Trophoblast cell (in vitro differentiated cells and primary cell): Measurements from ENCODE around the gene WDFY3.

ENCODE experiments used
- DNase-seq, 2 donors: peaks; one replicate each; pipeline ENCODE4 v3.0.0-alpha.2; 2016
- H2AFZ ChIP-seq: 2 replicates; pipeline ENCODE4 v1.6.1; 2013; ENCODE audit warnings: low read length, moderate library complexity, mild to moderate bottlenecking; ENCODE audit not compliant: insufficient read depth, poor library complexity
- H2AK5ac ChIP-seq: 2 replicates; pipeline ENCODE4 v1.6.1; 2013; ENCODE audit warnings: mild to moderate bottlenecking, low read length
- H2BK120ac ChIP-seq: 2 replicates; pipeline ENCODE4 v1.6.1; 2013; ENCODE audit warnings: low read length, mild to moderate bottlenecking, moderate library complexity; ENCODE audit not compliant: insufficient read depth, poor library complexity
- H2BK12ac ChIP-seq: 2 replicates; pipeline ENCODE4 v1.6.1; 2013; ENCODE audit warnings: mild to moderate bottlenecking, low read length, moderate library complexity
- H2BK5ac ChIP-seq: 2 replicates; pipeline ENCODE4 v1.6.1; 2013; ENCODE audit warnings: low read length, low read depth, moderate library complexity, mild to moderate bottlenecking; ENCODE audit not compliant: poor library complexity
- H3K14ac ChIP-seq: 2 replicates; pipeline ENCODE4 v1.6.1; 2013; ENCODE audit warnings: mild to moderate bottlenecking, low read length
- H3K18ac ChIP-seq: 2 replicates; pipeline ENCODE4 v1.6.1; 2013; ENCODE audit warnings: mild to moderate bottlenecking, low read length
- H3K23ac ChIP-seq: 2 replicates; pipeline ENCODE4 v1.6.1; 2013; ENCODE audit warnings: low read length
- H3K27ac ChIP-seq: 2 replicates; pipeline ENCODE4 v1.5.1; 2013; ENCODE audit warnings: low read depth, mild to moderate bottlenecking, inconsistent platforms, low read length, moderate library complexity
- H3K27me3 ChIP-seq: 2 replicates; pipeline ENCODE4 v1.6.1; 2013; ENCODE audit warnings: inconsistent platforms, mild to moderate bottlenecking, low read length, moderate library complexity; ENCODE audit not compliant: insufficient read depth
- H3K36me3 ChIP-seq, 2 experiments: 1 replicate in 1 of 2; 2 replicates in 1 of 2; pipeline ENCODE4 v1.6.1; 2013; ENCODE audit warnings: low read length in 2 of 2, mild to moderate bottlenecking in 2 of 2, moderate library complexity in 1 of 2; ENCODE audit not compliant: insufficient read depth in 2 of 2, control insufficient read depth in 1 of 2
- H3K4ac ChIP-seq: 2 replicates; pipeline ENCODE4 v1.6.1; 2013; ENCODE audit warnings: low read depth, mild to moderate bottlenecking, low read length, moderate library complexity
- H3K4me1 ChIP-seq, 2 experiments: 1 replicate in 1 of 2; 2 replicates in 1 of 2; pipeline ENCODE4 v1.6.1; 2013; ENCODE audit warnings: low read length in 2 of 2, mild to moderate bottlenecking in 2 of 2, moderate library complexity in 1 of 2; ENCODE audit not compliant: insufficient read depth in 2 of 2, control insufficient read depth in 1 of 2
- H3K4me2 ChIP-seq: 2 replicates; pipeline ENCODE4 v1.6.1; 2013; ENCODE audit warnings: inconsistent platforms, mild to moderate bottlenecking, low read length, moderate library complexity
- H3K4me3 ChIP-seq: 2 replicates; pipeline ENCODE4 v1.5.1; 2013; ENCODE audit warnings: mild to moderate bottlenecking, low read depth, low read length, inconsistent platforms
- H3K79me1 ChIP-seq: one replicate; pipeline ENCODE4 v1.6.1; 2013; ENCODE audit warnings: low read length
- H3K79me2 ChIP-seq: 2 replicates; pipeline ENCODE4 v1.6.1; 2013; ENCODE audit warnings: low read length, mild to moderate bottlenecking; ENCODE audit not compliant: control insufficient read depth, insufficient read depth, poor library complexity
- H3K9ac ChIP-seq: 2 replicates; pipeline ENCODE4 v1.6.1; 2013; ENCODE audit warnings: mild to moderate bottlenecking, low read length
- H3K9me3 ChIP-seq: 2 replicates; pipeline ENCODE4 v1.6.1; 2013; ENCODE audit warnings: low read depth, mild to moderate bottlenecking, control low read depth, inconsistent platforms, low read length; ENCODE audit not compliant: insufficient read depth
- H4K12ac ChIP-seq: 2 replicates; pipeline ENCODE4 v1.6.1; 2013; ENCODE audit warnings: low read depth, mild to moderate bottlenecking, low read length, moderate library complexity
- H4K8ac ChIP-seq: 2 replicates; pipeline ENCODE4 v1.6.1; 2013; ENCODE audit warnings: low read depth, mild to moderate bottlenecking, low read length, moderate library complexity
- H4K91ac ChIP-seq: one replicate; pipeline ENCODE4 v1.6.1; 2013; ENCODE audit warnings: low read depth, mild to moderate bottlenecking, low read length, moderate library complexity
- WGBS: extraction: QIAGEN DNeasy Blood & Tissue Kit; methylation state at CpG from one replicate; pipeline ENCODE4 v1.1.7; 2013; ENCODE audit warnings: missing lambda C conversion rate; ENCODE audit not compliant: insufficient read length, insufficient coverage; ENCODE audit errors: extremely low coverage; 5-methylcytosine and 5-hydroxymethylcytosine counted together

Gene WDFY3

GRCh38 chr4:84925558-84925957, 40.9 kb downstream of the WDFY3 start:
- no peak overlapping the region for H3K23ac ChIP-seq
- no peak overlapping the region for H2AK5ac ChIP-seq
- H2BK12ac ChIP-seq, result no peak overlapping the region
- H3K18ac ChIP-seq, result no peak overlapping the region
- H4K91ac ChIP-seq, result no peak overlapping the region
- H3K14ac ChIP-seq, result no peak overlapping the region
- H3K79me2 ChIP-seq, result peaks cover 2% of the 10 kb centered on the region
- no peak overlapping the region for H2AFZ ChIP-seq
- H2BK120ac ChIP-seq, result no peak overlapping the region
- peaks cover 5 to 6% of the 10 kb centered on the region in 2 experiments for H3K36me3 ChIP-seq
- H4K12ac ChIP-seq, result no peak overlapping the region
- no peak overlapping the region for H3K9ac ChIP-seq
- peaks cover 2% of the 10 kb centered on the region for H3K79me1 ChIP-seq
- H4K8ac ChIP-seq, result no peak overlapping the region
- H3K27ac ChIP-seq, result no peak overlapping the region
- DNase-seq, result no peak
- H2BK5ac ChIP-seq, result no peak overlapping the region
- H3K4me1 ChIP-seq, result no peaks in the 10 kb centered on the region
- H3K9me3 ChIP-seq, result no peaks in the 10 kb centered on the region
- no peak overlapping the region for H3K4me3 ChIP-seq
- H3K4ac ChIP-seq, result no peak overlapping the region
- H3K4me2 ChIP-seq, result no peak overlapping the region
- H3K27me3 ChIP-seq, result no peaks in the 10 kb centered on the region
- no CpG with 5 or more reads among the region's 1 CpG for WGBS

- peaks cover 2% of the 10 kb centered on the region for H3K79me1 ChIP-seq
- no peak overlapping the region for H4K8ac ChIP-seq
- DNase-seq, result peak; percentile 56 to 91
- no peak overlapping the region for H2BK12ac ChIP-seq
- H3K79me2 ChIP-seq, result peaks cover 2% of the 10 kb centered on the region
- H3K4me3 ChIP-seq, result no peak overlapping the region
- H4K91ac ChIP-seq, result no peak overlapping the region
- H3K14ac ChIP-seq, result no peak overlapping the region
- H2BK5ac ChIP-seq, result no peak overlapping the region
- peaks cover under 1 to 6% of the 10 kb centered on the region in 2 experiments for H3K36me3 ChIP-seq
- no peak overlapping the region for H3K23ac ChIP-seq
- H3K9me3 ChIP-seq, result no peaks in the 10 kb centered on the region
- H4K12ac ChIP-seq, result no peak overlapping the region
- no CpG with 5 or more reads among the region's 1 CpG for WGBS
- no peaks in the 10 kb centered on the region for H3K27me3 ChIP-seq
- no peak overlapping the region for H3K18ac ChIP-seq
- no peak overlapping the region for H2BK120ac ChIP-seq
- no peak overlapping the region for H2AFZ ChIP-seq
- H3K27ac ChIP-seq, result no peak overlapping the region
- no peaks in the 10 kb centered on the region for H3K4me1 ChIP-seq
- H3K9ac ChIP-seq, result no peak overlapping the region
- no peak overlapping the region for H3K4ac ChIP-seq
- peak overlapping the region; percentile 52 for H3K4me2 ChIP-seq
- H2AK5ac ChIP-seq, result no peak overlapping the region
Observed at GRCh38 chr4:84924434-84924833, 42.1 kb downstream of the WDFY3 start.

- Histone ChIP-seq H2BK12ac (no peak overlapping the region), H3K14ac (no peak overlapping the region), H3K79me1 (peaks cover 2% of the 10 kb centered on the region), H3K9ac (no peak overlapping the region), H2AFZ (no peak overlapping the region), H2BK5ac (no peak overlapping the region), H4K8ac (no peak overlapping the region), H3K4me3 (no peak overlapping the region), H3K4me1 (no peaks in the 10 kb centered on the region), H2AK5ac (no peak overlapping the region), H3K36me3 (no peaks in the 10 kb centered on the region), H4K91ac (no peak overlapping the region), H3K23ac (no peak overlapping the region), H3K4ac (no peak overlapping the region), H3K18ac (no peak overlapping the region), H3K9me3 (no peaks in the 10 kb centered on the region), H3K27me3 (no peaks in the 10 kb centered on the region), H3K79me2 (peaks cover 2% of the 10 kb centered on the region), H3K27ac (no peak overlapping the region), H4K12ac (no peak overlapping the region), H2BK120ac (no peak overlapping the region), H3K4me2 (no peak overlapping the region)
- no CpG with 5 or more reads among the region's 3 CpGs for WGBS
- DNase-seq, result peak in 1 of 2 donors; percentile 55
Observed at GRCh38 chr4:84920617-84921016, 45.9 kb downstream of the WDFY3 start.

- no peaks in the 10 kb centered on the region for H3K4me1 ChIP-seq
- no peak overlapping the region for H2AK5ac ChIP-seq
- H3K4ac ChIP-seq, result no peak overlapping the region
- H3K79me2 ChIP-seq, result peaks cover 2% of the 10 kb centered on the region
- H4K91ac ChIP-seq, result no peak overlapping the region
- no peaks in the 10 kb centered on the region for H3K9me3 ChIP-seq
- no peak overlapping the region for H2AFZ ChIP-seq
- H2BK12ac ChIP-seq, result no peak overlapping the region
- no peak overlapping the region for H3K9ac ChIP-seq
- H3K18ac ChIP-seq, result no peak overlapping the region
- no CpG with 5 or more reads among the region's 3 CpGs for WGBS
- H3K23ac ChIP-seq, result no peak overlapping the region
- H4K8ac ChIP-seq, result no peak overlapping the region
- no peaks in the 10 kb centered on the region for H3K27me3 ChIP-seq
- H3K4me3 ChIP-seq, result no peak overlapping the region
- no peak for DNase-seq
- H4K12ac ChIP-seq, result no peak overlapping the region
- no peaks in the 10 kb centered on the region for H3K36me3 ChIP-seq
- H3K4me2 ChIP-seq, result no peak overlapping the region
- H2BK120ac ChIP-seq, result no peak overlapping the region
- no peak overlapping the region for H3K14ac ChIP-seq
- no peak overlapping the region for H3K27ac ChIP-seq
- H2BK5ac ChIP-seq, result no peak overlapping the region
- peaks cover 2% of the 10 kb centered on the region for H3K79me1 ChIP-seq
Observed at GRCh38 chr4:84917869-84918600, 48.5 kb downstream of the WDFY3 start.
